Measurements from ENCODE around the gene CLEC3B.

CLEC3B gene

DNA sequence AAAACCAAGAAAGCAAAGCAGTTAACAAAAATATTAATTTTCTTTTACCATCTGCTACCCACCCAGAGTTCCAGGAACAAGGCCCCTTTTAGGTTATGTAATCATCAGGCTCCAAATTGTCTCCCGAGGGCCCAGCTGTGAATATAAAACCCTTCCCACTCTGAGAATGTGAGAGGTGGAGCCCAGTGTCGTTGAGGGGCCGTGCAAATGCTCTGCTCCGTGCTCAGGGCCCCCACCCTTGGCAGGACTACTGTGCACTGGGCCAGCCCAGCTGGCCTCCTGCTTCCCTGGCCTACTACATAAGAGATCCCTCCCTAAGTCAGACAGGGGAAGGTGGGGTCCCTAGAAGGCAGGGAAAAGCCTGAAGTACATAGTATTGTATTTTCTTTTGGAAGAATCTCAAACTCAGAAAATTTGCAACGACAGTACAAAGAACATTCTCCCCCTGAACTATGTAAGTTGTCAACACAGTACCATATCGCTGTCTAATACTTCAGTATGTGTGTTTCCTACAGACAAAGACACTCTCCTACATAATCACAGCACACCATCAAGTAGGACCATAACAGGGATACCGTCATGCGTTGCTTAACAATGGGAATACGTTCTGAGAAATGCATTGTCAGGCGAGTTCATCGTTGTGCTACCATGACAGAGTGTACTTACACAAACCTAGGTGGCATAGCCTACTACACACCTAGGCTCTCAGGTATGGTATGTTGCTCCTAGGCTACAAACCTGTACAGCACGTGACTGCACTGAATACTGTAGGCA is 4.4 kb upstream of the CLEC3B start:
- Histone ChIP-seq H3K9ac (ENCODE audit: low read length) (no peak overlapping the region), H3K4me3 (ENCODE audit: low read depth, low read length) (no peak overlapping the region), H3K4me1 (ENCODE audit: control insufficient read depth, insufficient read depth, low read length) (peaks cover 5% of the 10 kb centered on the region; the same call in 1 of the 2 replicates), H3K27me3 (ENCODE audit: control insufficient read depth, insufficient read depth, low read length) (no peaks in the 10 kb centered on the region), H3K36me3 (ENCODE audit: control insufficient read depth, insufficient read depth, low read length) (no peaks in the 10 kb centered on the region), H3K9me3 (ENCODE audit: control insufficient read depth, insufficient read depth, low read depth, low read length) (no peaks in the 10 kb centered on the region), H3K27ac (ENCODE audit: low read depth, low read length) (no peak overlapping the region)

DNA sequence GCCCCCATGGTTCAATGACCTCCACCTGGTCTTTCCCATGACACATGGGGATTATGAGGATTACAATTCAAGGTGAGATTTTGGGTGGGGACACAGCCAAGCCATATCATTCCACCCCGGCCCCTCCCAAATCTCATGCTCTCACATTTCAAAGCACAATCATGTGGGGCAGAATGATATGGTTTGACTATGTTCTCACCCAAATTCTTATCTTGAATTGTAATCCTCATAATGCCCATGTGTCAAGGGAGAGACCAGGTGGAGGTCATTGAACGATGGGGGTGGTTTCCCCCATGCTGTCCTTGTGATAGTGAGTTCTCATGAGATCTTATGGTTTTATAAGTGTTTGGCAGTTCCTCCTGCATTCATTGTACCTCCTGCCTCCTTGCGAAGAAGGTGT is 2.4 kb upstream of the CLEC3B start:
- H3K9me3 ChIP-seq (ENCODE audit: control insufficient read depth, insufficient read depth, low read depth, low read length) = no peaks in the 10 kb centered on the region
- H3K9ac ChIP-seq (ENCODE audit: low read length) = no peak overlapping the region
- H3K4me1 ChIP-seq (ENCODE audit: control insufficient read depth, insufficient read depth, low read length) = no peaks in the 10 kb centered on the region; the same call in 1 of the 2 replicates
- H3K36me3 ChIP-seq (ENCODE audit: control insufficient read depth, insufficient read depth, low read length) = no peaks in the 10 kb centered on the region
- H3K4me3 ChIP-seq (ENCODE audit: low read depth, low read length) = no peak overlapping the region
- H3K27me3 ChIP-seq (ENCODE audit: control insufficient read depth, insufficient read depth, low read length) = no peaks in the 10 kb centered on the region
- H3K27ac ChIP-seq (ENCODE audit: low read depth, low read length) = no peak overlapping the region

DNA sequence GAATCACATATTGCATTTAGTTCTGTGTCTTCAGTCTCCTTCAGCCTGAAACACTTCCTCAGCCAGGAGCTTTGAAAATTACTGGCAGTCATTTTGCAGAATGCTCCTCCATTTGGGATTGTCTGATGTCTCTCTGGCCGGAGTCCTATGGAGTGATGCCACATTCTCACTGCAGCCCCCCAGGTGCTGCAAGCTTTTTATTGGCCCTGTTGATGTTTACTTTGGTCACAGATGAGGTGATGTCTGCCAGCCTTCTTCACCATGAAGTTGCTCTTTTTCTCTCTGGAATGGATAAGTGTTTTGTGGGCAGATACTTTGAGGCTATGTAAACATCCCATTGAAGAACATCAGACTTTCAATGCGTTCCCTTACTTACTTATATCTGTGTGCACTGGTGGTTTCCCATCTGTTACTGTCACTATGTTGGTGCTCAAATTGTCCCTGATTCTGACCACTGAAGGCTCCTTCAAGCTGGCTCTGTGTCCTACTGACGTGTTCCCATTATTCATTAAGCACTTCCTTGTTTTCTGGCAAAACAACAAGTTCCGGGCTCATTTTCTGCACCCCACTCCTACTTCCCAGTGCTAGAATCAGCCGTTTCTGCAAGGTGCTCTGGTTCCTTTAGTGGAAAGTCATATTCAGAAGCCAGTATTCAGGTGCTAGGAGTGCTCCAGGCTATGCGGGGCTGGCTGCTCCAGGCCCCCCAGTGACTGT is 1.4 kb upstream of the CLEC3B start:
- no peak overlapping the region for H3K4me3 ChIP-seq (ENCODE audit: low read depth, low read length)
- no peaks in the 10 kb centered on the region for H3K9me3 ChIP-seq (ENCODE audit: control insufficient read depth, insufficient read depth, low read depth, low read length)
- no peak overlapping the region for H3K27ac ChIP-seq (ENCODE audit: low read depth, low read length)
- H3K27me3 ChIP-seq (ENCODE audit: control insufficient read depth, insufficient read depth, low read length) = no peaks in the 10 kb centered on the region
- no peak overlapping the region for H3K9ac ChIP-seq (ENCODE audit: low read length)
- no peaks in the 10 kb centered on the region; the same call in 1 of the 2 replicates for H3K4me1 ChIP-seq (ENCODE audit: control insufficient read depth, insufficient read depth, low read length)
- no peaks in the 10 kb centered on the region for H3K36me3 ChIP-seq (ENCODE audit: control insufficient read depth, insufficient read depth, low read length)

DNA sequence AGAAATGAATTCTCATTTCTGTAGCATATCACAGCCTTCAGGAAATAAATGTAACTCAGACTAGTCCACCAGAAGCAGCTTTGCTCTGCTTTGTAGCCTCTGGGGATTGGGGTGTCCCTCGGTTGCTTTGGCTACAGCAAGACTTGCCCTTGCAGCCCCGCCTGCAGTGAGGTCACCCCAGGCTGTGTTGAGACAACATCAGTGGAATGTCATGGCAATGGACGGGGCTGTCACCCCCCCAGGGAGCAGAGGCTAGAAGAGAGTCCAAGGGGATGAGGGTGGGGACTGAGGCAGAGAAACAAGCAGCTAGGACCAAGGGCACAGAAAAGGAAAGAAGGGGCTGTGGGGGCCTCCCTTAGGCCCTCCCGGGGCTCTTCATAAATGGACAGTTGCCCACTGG is 854 bp downstream of the CLEC3B start:
- no peak overlapping the region for H3K4me3 ChIP-seq (ENCODE audit: low read depth, low read length)
- no peaks in the 10 kb centered on the region for H3K36me3 ChIP-seq (ENCODE audit: control insufficient read depth, insufficient read depth, low read length)
- no peaks in the 10 kb centered on the region for H3K27me3 ChIP-seq (ENCODE audit: control insufficient read depth, insufficient read depth, low read length)
- H3K9me3 ChIP-seq (ENCODE audit: control insufficient read depth, insufficient read depth, low read depth, low read length) = no peaks in the 10 kb centered on the region
- H3K9ac ChIP-seq (ENCODE audit: low read length) = no peak overlapping the region
- no peak overlapping the region for H3K27ac ChIP-seq (ENCODE audit: low read depth, low read length)
- peaks cover 10% of the 10 kb centered on the region; the same call in 1 of the 2 replicates for H3K4me1 ChIP-seq (ENCODE audit: control insufficient read depth, insufficient read depth, low read length)

GRCh38 chr3:45027441-45027840 is 1.3 kb downstream of the CLEC3B start:
- H3K4me1 ChIP-seq (ENCODE audit: control insufficient read depth, insufficient read depth, low read length) = peaks cover 10% of the 10 kb centered on the region; the same call in 1 of the 2 replicates
- H3K36me3 ChIP-seq (ENCODE audit: control insufficient read depth, insufficient read depth, low read length) = no peaks in the 10 kb centered on the region
- H3K27ac ChIP-seq (ENCODE audit: low read depth, low read length) = no peak overlapping the region
- no peak overlapping the region for H3K4me3 ChIP-seq (ENCODE audit: low read depth, low read length)
- no peaks in the 10 kb centered on the region for H3K9me3 ChIP-seq (ENCODE audit: control insufficient read depth, insufficient read depth, low read depth, low read length)
- no peak overlapping the region for H3K9ac ChIP-seq (ENCODE audit: low read length)
- H3K27me3 ChIP-seq (ENCODE audit: control insufficient read depth, insufficient read depth, low read length) = peaks cover 2% of the 10 kb centered on the region; the same call in 1 of the 2 replicates

DNA sequence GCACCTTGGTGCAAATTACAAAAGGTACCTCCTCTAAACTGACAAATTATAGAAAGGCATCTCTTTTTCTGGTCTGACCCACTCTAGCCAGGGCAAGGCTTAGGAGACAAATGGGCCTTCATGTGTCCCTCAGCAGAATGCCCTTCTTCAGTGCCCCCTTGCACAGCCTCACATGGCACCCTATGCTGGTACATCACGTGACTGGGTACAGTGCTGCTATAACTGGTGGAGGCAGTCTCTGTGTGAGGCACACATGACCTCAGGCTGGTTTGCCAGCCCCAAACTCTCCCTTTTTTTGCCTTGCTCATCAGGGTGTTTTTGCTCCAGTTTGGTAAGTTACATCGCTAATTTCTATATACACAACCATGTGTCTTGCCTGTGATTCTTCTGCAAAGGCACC is 3.1 kb downstream of the CLEC3B start:
- Histone ChIP-seq H3K27ac (ENCODE audit: low read depth, low read length) (no peak overlapping the region), H3K36me3 (ENCODE audit: control insufficient read depth, insufficient read depth, low read length) (no peaks in the 10 kb centered on the region), H3K9me3 (ENCODE audit: control insufficient read depth, insufficient read depth, low read depth, low read length) (no peaks in the 10 kb centered on the region), H3K27me3 (ENCODE audit: control insufficient read depth, insufficient read depth, low read length) (peaks cover 19% of the 10 kb centered on the region), H3K9ac (ENCODE audit: low read length) (no peak overlapping the region), H3K4me1 (ENCODE audit: control insufficient read depth, insufficient read depth, low read length) (peaks cover 10% of the 10 kb centered on the region; the same call in 1 of the 2 replicates), H3K4me3 (ENCODE audit: low read depth, low read length) (no peak overlapping the region)

DNA sequence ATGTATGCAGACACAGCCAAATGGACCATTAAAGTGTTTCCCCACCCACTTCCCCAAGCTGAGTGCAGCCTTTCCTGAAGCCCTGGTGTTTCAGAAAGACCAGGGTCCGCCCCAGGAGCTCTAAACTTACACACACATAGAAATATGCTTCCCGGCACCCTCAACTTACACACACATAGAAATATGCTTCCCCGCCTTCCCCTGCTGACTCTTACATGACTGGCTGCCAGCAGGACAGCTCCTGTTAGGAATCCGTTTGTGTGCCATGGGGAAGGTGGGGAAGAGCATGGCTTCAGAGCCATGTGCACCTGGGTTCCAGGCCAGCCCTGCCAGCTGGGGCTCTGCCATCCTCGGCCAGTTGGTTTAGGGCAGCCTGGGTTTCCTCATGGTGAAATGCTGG is 3.6 kb downstream of the CLEC3B start:
- Histone ChIP-seq H3K36me3 (ENCODE audit: control insufficient read depth, insufficient read depth, low read length) (no peaks in the 10 kb centered on the region), H3K4me1 (ENCODE audit: control insufficient read depth, insufficient read depth, low read length) (peaks cover 10% of the 10 kb centered on the region; the same call in 1 of the 2 replicates), H3K9ac (ENCODE audit: low read length) (no peak overlapping the region), H3K27me3 (ENCODE audit: control insufficient read depth, insufficient read depth, low read length) (peaks cover 24% of the 10 kb centered on the region), H3K4me3 (ENCODE audit: low read depth, low read length) (no peak overlapping the region), H3K27ac (ENCODE audit: low read depth, low read length) (no peak overlapping the region), H3K9me3 (ENCODE audit: control insufficient read depth, insufficient read depth, low read depth, low read length) (no peaks in the 10 kb centered on the region)

DNA sequence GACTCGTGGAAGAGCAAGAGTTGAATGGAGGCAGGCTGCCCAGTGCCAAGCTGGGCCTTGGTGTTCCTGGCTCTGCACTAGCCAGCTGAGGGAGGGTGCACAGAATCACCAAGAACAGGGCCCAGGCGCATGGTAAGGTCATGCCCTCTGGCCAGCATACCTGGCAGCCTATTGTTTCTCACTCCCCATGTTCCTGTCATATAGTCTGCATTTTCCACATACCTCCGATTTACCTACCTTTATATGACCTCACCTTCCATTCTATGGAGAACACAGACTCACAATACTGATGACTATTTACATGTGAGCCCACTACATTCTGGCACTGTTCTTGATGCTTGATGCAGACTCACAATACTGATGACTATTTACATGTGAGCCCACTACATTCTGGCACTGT is 5.4 kb downstream of the CLEC3B start:
- Histone ChIP-seq H3K9ac (ENCODE audit: low read length) (no peak overlapping the region), H3K27ac (ENCODE audit: low read depth, low read length) (no peak overlapping the region), H3K36me3 (ENCODE audit: control insufficient read depth, insufficient read depth, low read length) (no peaks in the 10 kb centered on the region), H3K4me1 (ENCODE audit: control insufficient read depth, insufficient read depth, low read length) (peaks cover 18% of the 10 kb centered on the region; the same call in 1 of the 2 replicates), H3K9me3 (ENCODE audit: control insufficient read depth, insufficient read depth, low read depth, low read length) (no peaks in the 10 kb centered on the region), H3K27me3 (ENCODE audit: control insufficient read depth, insufficient read depth, low read length) (peaks cover 42% of the 10 kb centered on the region), H3K4me3 (ENCODE audit: low read depth, low read length) (no peak overlapping the region)

DNA sequence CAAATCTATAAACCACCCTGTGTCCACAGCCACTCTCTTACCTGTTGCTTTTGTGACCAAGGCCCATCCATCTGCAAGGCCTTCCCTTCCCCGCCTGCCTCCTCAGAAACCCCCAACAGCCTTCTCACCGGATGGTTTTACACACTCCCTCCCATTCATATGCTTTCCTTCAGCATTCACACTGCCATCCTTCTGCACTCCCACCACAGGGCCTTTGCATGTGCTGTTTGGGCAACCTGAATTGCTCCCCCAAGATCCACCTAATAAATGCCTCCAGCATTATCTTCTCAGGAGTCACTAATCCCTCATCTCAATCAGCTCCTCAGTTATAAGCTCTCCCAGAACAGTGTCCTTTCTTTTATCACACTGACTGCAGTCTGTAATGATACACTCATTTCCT is 6.0 kb downstream of the CLEC3B start:
- peaks cover 48% of the 10 kb centered on the region for H3K27me3 ChIP-seq (ENCODE audit: control insufficient read depth, insufficient read depth, low read length)

GRCh38 chr3:45033791-45034190 is 7.7 kb downstream of the CLEC3B start:
- no peak overlapping the region for H3K4me3 ChIP-seq (ENCODE audit: low read depth, low read length)
- peaks cover 50% of the 10 kb centered on the region for H3K27me3 ChIP-seq (ENCODE audit: control insufficient read depth, insufficient read depth, low read length)
- no peaks in the 10 kb centered on the region for H3K36me3 ChIP-seq (ENCODE audit: control insufficient read depth, insufficient read depth, low read length)
- H3K4me1 ChIP-seq (ENCODE audit: control insufficient read depth, insufficient read depth, low read length) = peaks cover 24% of the 10 kb centered on the region; the same call in 1 of the 2 replicates
- H3K27ac ChIP-seq (ENCODE audit: low read depth, low read length) = no peak overlapping the region
- no peak overlapping the region for H3K9ac ChIP-seq (ENCODE audit: low read length)
- H3K9me3 ChIP-seq (ENCODE audit: control insufficient read depth, insufficient read depth, low read depth, low read length) = no peaks in the 10 kb centered on the region

More for the DNA sequence above, 6.0 kb downstream of the CLEC3B start:
- no peak overlapping the region for H3K27ac ChIP-seq (ENCODE audit: low read depth, low read length)
- H3K4me3 ChIP-seq (ENCODE audit: low read depth, low read length) = no peak overlapping the region
- H3K4me1 ChIP-seq (ENCODE audit: control insufficient read depth, insufficient read depth, low read length) = peaks cover 18% of the 10 kb centered on the region; the same call in 1 of the 2 replicates
- no peak overlapping the region for H3K9ac ChIP-seq (ENCODE audit: low read length)
- H3K9me3 ChIP-seq (ENCODE audit: control insufficient read depth, insufficient read depth, low read depth, low read length) = no peaks in the 10 kb centered on the region
- no peaks in the 10 kb centered on the region for H3K36me3 ChIP-seq (ENCODE audit: control insufficient read depth, insufficient read depth, low read length)

GRCh38 chr3:45034612-45035252 is 8.6 kb downstream of the CLEC3B start:
- H3K27ac ChIP-seq (ENCODE audit: low read depth, low read length) = no peak overlapping the region
- no peak overlapping the region for H3K9ac ChIP-seq (ENCODE audit: low read length)
- peaks cover 24% of the 10 kb centered on the region; the same call in 1 of the 2 replicates for H3K4me1 ChIP-seq (ENCODE audit: control insufficient read depth, insufficient read depth, low read length)
- H3K4me3 ChIP-seq (ENCODE audit: low read depth, low read length) = no peak overlapping the region
- H3K27me3 ChIP-seq (ENCODE audit: control insufficient read depth, insufficient read depth, low read length) = peaks cover 50% of the 10 kb centered on the region
- H3K9me3 ChIP-seq (ENCODE audit: control insufficient read depth, insufficient read depth, low read depth, low read length) = no peaks in the 10 kb centered on the region
- H3K36me3 ChIP-seq (ENCODE audit: control insufficient read depth, insufficient read depth, low read length) = no peaks in the 10 kb centered on the region

Data from HUES6 (cell line).